HG03159 (cell line): ENCODE results near the gene NLRP8.
"Not testable (repeated sequence)": the region's sequence is repeated elsewhere in the genome, so short reads cannot be mapped to it uniquely, and the experiment has no call there.

Experiments
- ATAC-seq: cut with Tn5 transposase; IDR thresholded peaks from one replicate; pipeline ENCODE4 v1.9.1; 2021; ENCODE audit warnings: mild to moderate bottlenecking, moderate library complexity; ENCODE audit not compliant: unreplicated experiment

The NLRP8 gene

GRCh38 chr19:55962186-55962585 is 14.6 kb downstream of the NLRP8 start:
- ATAC-seq, result no peak

DNA sequence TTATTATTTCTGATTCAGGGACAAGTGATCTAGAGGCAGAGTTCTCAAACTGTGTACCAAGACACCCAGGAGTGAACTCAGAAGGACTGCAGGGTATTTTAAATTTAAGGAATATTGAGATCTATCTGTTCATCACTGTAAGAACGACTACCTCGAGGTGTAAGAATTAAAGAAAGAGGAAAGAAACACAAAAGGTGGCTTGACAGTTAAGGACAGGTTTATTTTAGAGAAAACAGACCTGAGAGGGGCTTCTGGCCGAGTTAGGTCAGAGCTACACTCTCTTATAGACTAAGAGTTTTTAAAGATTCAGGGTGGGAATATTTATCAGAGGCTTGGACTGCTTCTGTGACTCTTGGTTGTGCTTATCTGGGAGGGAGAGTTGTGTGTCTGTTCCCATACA is 26.4 kb downstream of the NLRP8 start:
- no peak for ATAC-seq

- ATAC-seq, result no peak
These were observed 32.8 kb downstream of the NLRP8 start for GRCh38 chr19:55980415-55980814.

DNA sequence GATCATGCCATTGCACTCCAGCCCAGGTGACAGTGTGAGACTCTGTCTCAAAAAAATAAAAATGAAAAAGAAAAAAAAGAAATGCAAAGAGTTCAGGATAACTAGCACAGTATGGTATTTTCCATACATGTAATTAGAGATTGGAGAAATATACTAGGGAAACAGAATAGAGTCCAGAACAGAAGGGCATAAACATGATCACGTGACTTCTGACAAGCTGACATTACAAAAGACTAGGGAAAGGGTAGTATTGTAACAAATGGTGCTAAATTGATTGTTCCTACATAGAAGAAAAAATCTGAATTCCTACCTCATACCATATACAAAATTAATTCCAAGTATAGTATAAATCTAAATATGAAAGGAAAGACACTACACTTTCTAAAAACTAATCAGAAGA is 37.6 kb downstream of the NLRP8 start:
- ATAC-seq, result no peak

DNA sequence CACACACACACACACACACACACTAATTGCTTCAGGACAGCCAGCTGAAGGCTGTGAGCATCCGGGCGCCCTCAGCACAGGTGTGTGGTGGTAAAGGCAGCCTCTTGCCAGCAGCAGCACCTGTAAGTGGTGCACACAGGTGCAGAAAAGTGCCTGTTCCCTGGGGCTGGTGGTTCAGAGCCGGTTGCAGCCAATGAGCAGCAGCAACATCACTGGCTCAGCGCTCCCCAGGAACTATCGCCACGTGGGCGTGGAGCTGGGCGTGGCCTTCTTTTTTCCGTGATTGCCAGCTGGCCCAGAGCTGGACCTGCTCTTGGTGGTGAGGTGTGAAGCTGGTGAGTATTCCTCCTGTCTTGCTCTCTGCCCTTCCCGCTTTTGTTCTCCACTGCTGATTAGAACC is 38.9 kb downstream of the NLRP8 start, which contains the start of gene NLRP5:
Gene NLRP5 (plus strand): TSS at position 289 of the 400 bp plus-strand sequence.
- no peak for ATAC-seq

DNA sequence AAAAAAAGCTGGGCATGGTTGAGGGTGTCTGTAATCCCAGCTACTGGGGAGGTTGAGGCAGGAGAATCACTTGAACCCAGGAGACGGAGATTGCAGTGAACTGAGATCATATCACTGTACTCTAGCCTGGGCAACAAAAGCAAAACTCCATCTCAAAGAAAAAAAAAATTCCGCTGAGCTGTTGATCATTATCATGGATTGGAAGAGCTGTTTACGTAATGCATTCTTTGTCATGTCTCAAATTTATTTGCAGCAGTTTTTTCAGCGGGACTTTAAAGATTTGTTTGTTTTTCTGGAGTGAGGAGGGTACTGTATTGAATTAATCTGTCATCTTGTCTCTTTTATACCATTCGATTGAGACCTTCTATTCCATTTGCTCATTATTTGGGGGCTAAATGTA is 43.2 kb downstream of the NLRP8 start:
- no peak for ATAC-seq

DNA sequence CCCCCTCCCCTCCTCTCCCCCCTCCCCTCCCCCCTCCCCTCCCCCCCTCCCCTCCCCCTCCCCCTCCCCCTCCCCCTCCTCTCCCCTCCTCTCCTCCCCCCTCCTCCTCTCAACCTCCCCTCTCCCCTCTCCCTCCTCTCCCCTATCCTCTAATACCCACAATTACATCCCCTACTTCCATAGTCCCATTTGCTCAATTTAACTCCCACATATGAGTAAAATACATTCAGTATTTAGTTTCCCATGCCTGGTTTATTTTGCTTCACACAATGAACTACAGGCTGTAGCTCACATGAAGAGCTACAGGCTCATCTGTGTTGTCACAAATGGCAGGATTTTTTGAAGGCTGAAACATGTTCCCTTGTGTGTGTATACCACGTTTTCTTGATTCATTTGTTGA is 45.9 kb downstream of the NLRP8 start:
- ATAC-seq, result no peak

- no peak for ATAC-seq
These were observed 67.1 kb downstream of the NLRP8 start for GRCh38 chr19:56014765-56015164.

- no peak for ATAC-seq
These were observed 68.1 kb downstream of the NLRP8 start for GRCh38 chr19:56015756-56016155.

DNA sequence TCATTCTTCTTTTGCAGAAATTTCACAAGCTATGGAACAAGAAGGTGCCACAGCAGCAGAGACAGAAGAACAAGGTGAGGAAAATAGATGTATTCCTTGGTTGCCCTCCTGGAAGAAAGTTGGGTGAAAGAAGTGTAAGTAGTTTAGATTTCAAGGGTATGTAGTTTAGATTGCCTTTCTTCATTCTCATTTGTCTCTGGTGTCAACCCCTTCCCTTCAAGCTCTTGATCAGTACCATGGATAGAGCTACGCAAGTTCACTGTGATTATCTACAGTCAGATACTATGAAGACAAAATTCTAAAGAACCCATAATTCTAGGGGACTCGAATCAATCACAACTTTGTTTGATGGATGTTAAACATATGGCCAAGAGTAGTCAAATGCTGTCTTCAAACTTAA is 71.7 kb downstream of the NLRP8 start:
- ATAC-seq, result not testable (repeated sequence)

- ATAC-seq, result not testable (repeated sequence)
These were observed 72.8 kb downstream of the NLRP8 start for GRCh38 chr19:56020355-56020975.

DNA sequence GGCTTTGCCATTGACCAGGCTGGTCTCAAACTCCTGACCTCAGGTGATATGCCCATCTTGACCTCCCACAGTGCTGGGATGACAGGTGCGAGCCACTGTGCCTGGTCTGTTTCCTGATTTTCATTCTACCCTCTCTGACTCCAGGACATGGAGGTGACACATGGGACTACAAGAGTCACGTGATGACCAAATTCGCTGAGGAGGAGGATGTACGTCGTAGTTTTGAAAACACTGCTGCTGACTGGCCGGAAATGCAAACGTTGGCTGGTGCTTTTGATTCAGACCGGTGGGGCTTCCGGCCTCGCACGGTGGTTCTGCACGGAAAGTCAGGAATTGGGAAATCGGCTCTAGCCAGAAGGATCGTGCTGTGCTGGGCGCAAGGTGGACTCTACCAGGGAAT is 79.1 kb downstream of the NLRP8 start:
- no peak for ATAC-seq
